ENCODE results near the gene MAP2K5. TPM values are rescaled to one million over a fixed set of nuclear protein-coding genes. Genes with fewer than 3 reads are reported as not detected.

The MAP2K5 gene
- total RNA-seq, 1 donor from 2014 or later: 1.1 TPM

DNA sequence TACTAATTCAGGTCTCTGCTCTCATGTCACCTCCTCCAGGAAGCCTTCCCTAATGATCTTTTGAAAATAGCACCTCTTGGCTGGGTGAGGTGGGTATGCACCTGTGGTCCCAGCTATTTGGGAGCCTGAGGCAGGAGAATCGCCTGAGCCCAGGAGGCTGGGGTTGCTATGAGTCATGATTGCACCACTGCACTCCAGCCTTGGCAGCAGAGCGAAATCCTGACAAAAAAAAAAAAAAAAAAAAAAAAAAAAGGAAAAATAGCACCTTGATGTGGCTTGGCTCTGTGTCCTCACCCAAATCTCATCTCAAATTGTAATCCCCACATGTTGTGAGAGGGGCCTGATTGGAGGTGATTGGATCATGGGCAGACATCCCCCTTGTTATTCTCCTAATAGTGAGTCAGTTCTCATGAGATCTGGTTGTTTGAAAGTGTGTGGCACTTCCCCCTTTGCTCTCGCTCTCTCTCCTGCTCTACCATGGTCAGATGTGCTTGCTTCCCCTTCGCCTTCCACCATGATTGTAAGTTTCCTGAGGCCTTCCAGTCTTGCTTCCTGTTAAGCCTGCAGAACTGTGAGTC, 308.6 kb downstream of the MAP2K5 start:
- H3K27me3 ChIP-seq: no peaks in the 10 kb centered on the region
- no peak overlapping the region for H3K4me3 ChIP-seq
- no peaks in the 10 kb centered on the region for H3K9me3 ChIP-seq
- no peaks in the 10 kb centered on the region for H3K36me3 ChIP-seq
- H3K4me1 ChIP-seq: no peaks in the 10 kb centered on the region
- no peak for DNase-seq (ENCODE audit: low spot score in 2 of 2)
- TF ChIP-seq, protein P1, sequence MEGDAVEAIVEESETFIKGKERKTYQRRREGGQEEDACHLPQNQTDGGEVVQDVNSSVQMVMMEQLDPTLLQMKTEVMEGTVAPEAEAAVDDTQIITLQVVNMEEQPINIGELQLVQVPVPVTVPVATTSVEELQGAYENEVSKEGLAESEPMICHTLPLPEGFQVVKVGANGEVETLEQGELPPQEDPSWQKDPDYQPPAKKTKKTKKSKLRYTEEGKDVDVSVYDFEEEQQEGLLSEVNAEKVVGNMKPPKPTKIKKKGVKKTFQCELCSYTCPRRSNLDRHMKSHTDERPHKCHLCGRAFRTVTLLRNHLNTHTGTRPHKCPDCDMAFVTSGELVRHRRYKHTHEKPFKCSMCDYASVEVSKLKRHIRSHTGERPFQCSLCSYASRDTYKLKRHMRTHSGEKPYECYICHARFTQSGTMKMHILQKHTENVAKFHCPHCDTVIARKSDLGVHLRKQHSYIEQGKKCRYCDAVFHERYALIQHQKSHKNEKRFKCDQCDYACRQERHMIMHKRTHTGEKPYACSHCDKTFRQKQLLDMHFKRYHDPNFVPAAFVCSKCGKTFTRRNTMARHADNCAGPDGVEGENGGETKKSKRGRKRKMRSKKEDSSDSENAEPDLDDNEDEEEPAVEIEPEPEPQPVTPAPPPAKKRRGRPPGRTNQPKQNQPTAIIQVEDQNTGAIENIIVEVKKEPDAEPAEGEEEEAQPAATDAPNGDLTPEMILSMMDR (IDR thresholded peaks at IDR 0.05): no peak
- intact Hi-C loops (cut with DNase I): no loop called here
- H3K27ac ChIP-seq: no peak overlapping the region

DNA sequence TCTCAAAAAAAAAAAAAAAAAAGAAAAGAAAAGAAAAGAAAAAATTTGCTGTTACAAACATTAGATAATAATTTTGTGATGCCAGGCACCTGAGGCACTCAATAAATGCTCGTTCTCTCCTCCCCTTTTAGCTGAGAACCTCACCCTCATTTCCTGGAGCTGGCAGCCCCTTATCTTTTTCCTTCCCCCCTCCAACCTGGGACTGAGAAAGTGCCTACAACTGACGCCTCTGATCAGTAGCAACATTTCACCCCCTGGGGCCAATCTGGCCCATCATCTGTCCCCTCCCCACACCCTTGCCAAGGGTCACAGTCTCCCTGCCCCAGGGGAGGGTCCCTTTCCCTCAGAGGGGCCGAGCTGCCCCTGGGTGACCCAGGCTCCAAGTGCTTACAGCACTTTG, 309.9 kb downstream of the MAP2K5 start:
- intact Hi-C loops (cut with DNase I): no loop called here
- Histone ChIP-seq H3K9me3 (no peaks in the 10 kb centered on the region), H3K4me3 (no peak overlapping the region), H3K27ac (no peak overlapping the region), H3K36me3 (no peaks in the 10 kb centered on the region), H3K4me1 (no peaks in the 10 kb centered on the region), H3K27me3 (no peaks in the 10 kb centered on the region)
- TF ChIP-seq, protein P1 (IDR thresholded peaks at IDR 0.05): no peak
- DNase-seq (ENCODE audit: low spot score in 2 of 2): no peak

DNA sequence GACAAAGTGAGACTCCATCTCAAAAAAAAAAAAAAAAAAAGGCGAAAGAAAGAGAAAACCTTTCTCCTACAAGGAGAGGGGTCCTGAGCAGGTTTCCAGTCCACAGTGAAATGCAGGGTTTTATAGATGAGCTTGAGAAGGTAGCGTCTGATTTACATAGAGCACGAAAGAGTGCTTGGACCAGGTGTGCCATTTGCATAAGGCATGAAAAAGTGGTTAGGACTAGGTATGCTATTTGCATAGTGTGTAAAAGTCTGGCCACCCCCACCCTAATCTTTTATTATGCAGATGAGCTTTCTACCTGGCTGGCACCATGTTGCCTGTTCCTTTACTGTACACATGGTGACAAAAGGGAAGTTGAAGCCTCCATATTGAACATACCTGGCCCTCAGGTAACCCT, 311.0 kb downstream of the MAP2K5 start:
- TF ChIP-seq, protein P1 (IDR thresholded peaks at IDR 0.05): no peak
- no peak overlapping the region for H3K4me3 ChIP-seq
- no peak for DNase-seq (ENCODE audit: low spot score in 2 of 2)
- H3K4me1 ChIP-seq: no peaks in the 10 kb centered on the region
- H3K27me3 ChIP-seq: no peaks in the 10 kb centered on the region
- H3K36me3 ChIP-seq: no peaks in the 10 kb centered on the region
- H3K9me3 ChIP-seq: no peaks in the 10 kb centered on the region
- intact Hi-C loops (cut with DNase I): no loop called here
- no peak overlapping the region for H3K27ac ChIP-seq

DNA sequence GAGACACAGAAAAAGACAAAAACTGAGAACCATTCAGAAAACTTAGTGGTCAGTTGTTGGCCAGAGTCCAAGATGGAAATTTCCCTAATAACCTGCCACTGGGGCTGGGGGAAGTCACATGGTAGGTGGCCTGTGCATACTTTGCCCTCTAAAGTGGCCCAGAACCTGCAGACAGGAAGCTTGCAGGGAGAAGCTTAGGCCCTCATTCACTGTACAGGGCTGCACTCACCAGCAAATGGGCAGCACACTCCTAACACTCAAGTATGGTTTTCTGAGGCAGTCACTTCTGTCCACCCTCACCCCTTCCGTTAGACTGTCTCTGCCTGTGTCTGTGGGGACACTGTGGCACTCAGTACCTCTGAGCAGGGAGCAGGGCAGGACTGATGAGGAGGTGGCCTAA, 311.9 kb downstream of the MAP2K5 start:
- H3K4me3 ChIP-seq: no peak overlapping the region
- H3K27ac ChIP-seq: no peak overlapping the region
- H3K4me1 ChIP-seq: no peaks in the 10 kb centered on the region
- DNase-seq (ENCODE audit: low spot score in 2 of 2): no peak
- intact Hi-C loops (cut with DNase I): no loop called here
- TF ChIP-seq, protein P1 (IDR thresholded peaks at IDR 0.05): no peak
- no peaks in the 10 kb centered on the region for H3K9me3 ChIP-seq
- no peaks in the 10 kb centered on the region for H3K27me3 ChIP-seq
- H3K36me3 ChIP-seq: no peaks in the 10 kb centered on the region

DNA sequence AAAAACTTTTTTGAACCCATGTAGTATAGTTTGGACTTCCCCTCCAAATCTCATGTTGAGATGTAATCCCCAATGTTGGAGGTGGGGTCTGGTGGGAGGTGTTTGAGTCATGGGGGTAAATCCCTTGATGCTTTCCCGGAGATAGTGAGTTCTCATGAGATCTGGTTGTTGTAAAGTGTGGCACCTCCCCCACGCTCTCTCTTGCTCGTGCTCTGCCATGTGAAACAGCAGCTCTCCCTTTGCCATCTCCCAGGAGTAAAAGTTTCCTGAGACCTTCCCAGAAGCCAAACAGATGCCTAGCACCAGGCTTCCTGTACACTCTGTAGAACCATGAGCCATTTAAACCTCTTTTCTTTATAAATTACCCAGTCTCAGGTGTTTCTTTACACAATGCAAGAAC, 313.3 kb downstream of the MAP2K5 start:
- Histone ChIP-seq H3K4me3 (no peak overlapping the region), H3K27me3 (no peaks in the 10 kb centered on the region), H3K4me1 (no peaks in the 10 kb centered on the region), H3K36me3 (no peaks in the 10 kb centered on the region), H3K27ac (no peak overlapping the region), H3K9me3 (no peaks in the 10 kb centered on the region)
- DNase-seq (ENCODE audit: low spot score in 2 of 2): no peak
- intact Hi-C loops (cut with DNase I): no loop called here
- TF ChIP-seq, protein P1 (IDR thresholded peaks at IDR 0.05): no peak

Other genes starting within 250 kb of the MAP2K5 start
- 2.3 TPM for gene C15orf61, start 21.6 kb upstream of the MAP2K5 start, total RNA-seq

Measured in ascending aorta (tissue), 2 donors.